ENCODE measurements around the gene IL17RC.

- TF ChIP-seq CTCF (IDR thresholded peaks at IDR 0.05) (no peak), EZH2 (IDR thresholded peaks at IDR 0.05) (no peak)
These were observed 28.4 kb upstream of the IL17RC start for GRCh38 chr3:9888540-9888939.
